Activated CD4-positive, alpha-beta T cell treated with anti-CD3 and anti-CD28 coated beads, Interleukin-2, Interleukin-6, amounts not matched to agents 100 ng/mL and 50 ng/mL, durations not matched to agents 16 hours and 8 hours (primary cell): ENCODE measurements around the gene HOMER3.

ENCODE experiments used
- DNase-seq: peaks from one replicate; pipeline ENCODE4 v3.0.0-alpha.2; 2020

The HOMER3 gene

GRCh38 chr19:18900700-18901481 is 40.1 kb downstream of the HOMER3 start:
- no peak for DNase-seq

- DNase-seq = no peak
Observed at GRCh38 chr19:18899624-18900560, 41.1 kb downstream of the HOMER3 start.

- DNase-seq = no peak
Observed at GRCh38 chr19:18898607-18899408, 42.2 kb downstream of the HOMER3 start.

GRCh38 chr19:18898081-18898606 is 42.9 kb downstream of the HOMER3 start:
- no peak for DNase-seq

- DNase-seq = no peak
Observed at GRCh38 chr19:18897094-18898029, 43.7 kb downstream of the HOMER3 start.

- DNase-seq = no peak
Observed at GRCh38 chr19:18896421-18896841, 44.6 kb downstream of the HOMER3 start.

GRCh38 chr19:18895824-18896341 is 45.1 kb downstream of the HOMER3 start, which contains the start of gene CERS1:
Gene CERS1 (minus strand): TSS chr19:18896158. CDS start chr19:18896072, 86 bp downstream.
- DNase-seq = no peak

DNA sequence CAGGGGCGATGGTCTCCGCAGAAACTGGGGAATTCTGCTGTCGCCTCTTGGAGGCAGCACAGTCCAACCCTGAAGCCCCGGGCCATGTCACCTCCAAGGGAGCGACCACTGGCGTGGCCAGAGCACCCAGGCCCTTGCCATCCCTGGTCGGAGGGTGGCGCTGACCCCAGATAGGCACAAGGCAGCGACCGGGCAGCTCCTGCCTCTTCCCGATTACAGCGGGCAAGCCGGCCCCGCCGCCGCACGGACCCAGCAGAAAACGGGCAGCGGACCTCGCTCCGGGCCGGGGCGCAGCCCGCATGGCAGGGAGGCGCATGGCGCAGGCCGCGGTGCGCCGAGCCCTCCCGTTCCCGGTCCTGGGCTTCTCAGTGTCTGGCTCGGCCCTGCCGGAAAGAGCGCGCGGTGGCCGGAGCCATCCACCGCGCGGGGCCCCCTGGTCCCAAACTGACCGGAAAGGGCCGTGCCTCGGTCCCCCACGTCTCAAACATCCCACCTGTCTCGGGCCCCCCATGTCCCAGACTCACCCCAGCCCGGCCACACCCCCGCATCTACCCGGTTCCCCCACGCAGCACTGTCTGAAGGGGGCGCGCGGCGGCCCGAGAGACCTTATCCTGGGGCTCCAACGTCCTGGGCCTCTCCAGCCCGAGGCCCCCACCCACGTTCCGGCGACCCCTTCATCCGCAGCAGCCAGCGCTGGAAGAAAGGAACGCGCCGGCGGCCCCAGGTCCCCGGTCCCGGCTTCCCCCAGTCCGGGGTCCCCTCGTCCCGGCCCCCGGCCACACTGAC is 45.8 kb downstream of the HOMER3 start:
- DNase-seq = no peak

GRCh38 chr19:18894254-18895037 is 46.6 kb downstream of the HOMER3 start:
- no peak for DNase-seq

DNA sequence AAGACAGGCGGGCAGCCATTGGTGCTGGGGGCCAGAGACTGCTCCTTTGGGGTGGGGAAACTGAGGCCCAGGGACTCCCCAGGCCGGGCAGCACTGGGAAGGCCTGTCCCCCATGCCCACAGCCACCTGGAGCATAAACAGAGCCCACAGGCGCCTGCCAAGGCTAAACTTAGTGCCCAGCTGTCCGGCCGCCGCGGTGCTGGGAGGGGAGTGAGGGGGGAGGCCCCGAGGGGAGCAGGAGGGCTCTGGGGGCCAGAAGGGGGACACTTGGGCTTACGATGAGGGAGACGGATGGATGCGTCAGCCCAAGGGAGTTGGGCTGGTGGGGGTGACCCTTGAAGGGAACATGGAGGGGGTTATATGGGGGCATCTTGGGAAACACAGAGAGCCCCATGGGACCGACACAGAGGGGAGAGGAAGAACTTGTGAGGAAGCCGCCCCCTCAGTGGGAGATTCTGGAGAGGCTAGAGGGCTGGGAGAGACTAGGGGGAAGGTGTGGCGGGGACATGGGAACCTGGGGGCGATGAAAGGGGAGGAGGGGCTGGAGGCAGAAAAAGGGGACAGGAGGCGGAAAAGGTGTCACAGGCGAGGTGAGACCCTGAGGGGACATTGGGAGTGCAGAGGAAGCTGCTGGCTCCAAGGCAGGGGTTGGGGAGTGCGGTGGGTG is 47.3 kb downstream of the HOMER3 start:
- no peak for DNase-seq

DNA sequence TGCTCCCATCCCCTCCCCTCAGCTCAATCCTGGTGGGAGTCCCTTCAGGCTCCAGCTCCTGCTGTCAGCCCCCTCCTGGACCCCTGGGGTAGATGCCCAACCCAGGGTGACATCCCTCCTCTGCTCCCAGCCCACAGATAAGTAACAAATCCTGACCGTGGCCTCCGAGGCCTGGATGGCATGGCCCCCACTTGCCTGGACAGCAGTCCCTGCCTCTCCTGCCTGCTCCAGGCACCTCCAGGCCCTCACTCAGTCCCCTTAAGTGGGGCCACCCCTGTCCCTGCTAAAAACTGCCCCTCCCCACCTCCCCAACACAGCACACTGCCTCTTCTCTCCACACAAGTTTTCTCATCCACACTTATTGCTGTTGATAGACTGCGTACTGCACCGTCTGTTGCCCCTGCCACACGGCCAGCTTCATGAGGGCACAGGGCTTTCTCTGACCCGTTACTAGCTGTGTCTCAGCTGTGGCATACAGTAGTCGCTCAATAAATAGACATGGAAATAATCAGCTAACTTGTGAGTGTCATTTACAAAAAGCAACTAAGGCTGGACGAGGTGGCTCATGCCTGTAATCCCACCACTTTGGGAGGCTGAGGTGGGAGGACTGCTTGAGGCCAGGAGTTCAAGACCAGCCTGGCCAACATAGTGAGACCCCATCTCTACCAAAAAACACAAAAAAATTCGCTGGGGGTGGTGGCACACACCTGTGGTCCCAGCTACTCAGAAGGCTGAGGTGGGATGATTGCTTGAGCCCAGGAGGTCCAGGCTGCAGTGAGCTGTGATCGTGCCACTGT is 50.9 kb downstream of the HOMER3 start:
- DNase-seq = no peak

DNA sequence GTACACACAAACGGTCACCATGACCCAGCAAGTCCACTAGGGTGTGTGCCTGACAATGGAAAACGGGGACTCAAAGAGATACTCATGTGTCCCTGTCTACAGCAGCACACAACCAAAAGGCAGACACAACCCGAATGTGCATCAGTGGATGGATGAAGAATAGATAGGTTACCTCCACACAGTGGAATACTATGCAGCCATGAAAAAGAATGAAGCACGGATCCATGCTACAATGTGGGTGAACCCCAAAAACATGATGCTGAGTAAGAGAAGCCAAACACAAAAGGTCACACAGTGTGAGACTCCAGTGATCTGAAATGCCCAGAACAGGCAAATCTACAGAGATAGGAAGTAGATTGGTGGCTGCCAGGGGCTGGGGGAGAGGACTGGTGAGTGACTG is 54.0 kb downstream of the HOMER3 start:
- no peak for DNase-seq

DNA sequence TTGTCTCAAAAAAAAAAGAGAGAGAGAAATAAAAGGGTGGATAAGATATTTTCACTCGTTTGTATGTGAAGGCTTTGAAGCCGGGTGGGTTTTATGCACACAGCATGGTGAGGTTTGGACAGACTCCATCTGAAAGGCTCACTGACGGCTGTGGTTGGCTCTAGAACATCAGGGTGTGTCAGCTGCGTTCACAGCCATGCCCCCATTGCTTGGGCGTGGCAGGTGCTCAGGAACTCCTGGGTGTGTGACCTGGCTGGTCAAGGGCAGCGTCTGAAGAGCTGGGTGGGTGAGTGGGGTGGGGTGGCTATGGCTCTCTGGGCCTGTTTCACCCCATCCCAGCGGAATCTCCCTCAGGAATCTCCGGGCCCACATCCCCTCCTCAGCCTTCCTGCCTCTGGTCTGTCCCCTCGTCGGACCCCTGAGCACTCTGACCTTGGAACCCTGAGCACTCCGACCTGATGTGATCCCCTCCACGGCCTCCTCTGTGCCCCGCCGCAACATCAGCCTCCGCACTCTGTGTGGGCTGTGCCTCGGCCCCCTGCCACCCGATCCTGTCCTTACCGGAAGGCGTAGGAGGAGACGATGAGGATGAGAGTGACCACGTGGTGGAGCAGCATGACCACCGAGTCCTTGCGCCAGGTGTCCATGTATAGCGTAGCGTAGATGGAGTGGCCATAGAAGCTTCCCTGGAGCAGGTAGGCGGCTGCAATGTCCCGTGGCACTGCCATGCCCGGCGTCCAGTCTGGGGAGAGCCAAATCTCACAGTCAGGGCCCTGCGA is 57.3 kb downstream of the HOMER3 start:
- no peak for DNase-seq

DNA sequence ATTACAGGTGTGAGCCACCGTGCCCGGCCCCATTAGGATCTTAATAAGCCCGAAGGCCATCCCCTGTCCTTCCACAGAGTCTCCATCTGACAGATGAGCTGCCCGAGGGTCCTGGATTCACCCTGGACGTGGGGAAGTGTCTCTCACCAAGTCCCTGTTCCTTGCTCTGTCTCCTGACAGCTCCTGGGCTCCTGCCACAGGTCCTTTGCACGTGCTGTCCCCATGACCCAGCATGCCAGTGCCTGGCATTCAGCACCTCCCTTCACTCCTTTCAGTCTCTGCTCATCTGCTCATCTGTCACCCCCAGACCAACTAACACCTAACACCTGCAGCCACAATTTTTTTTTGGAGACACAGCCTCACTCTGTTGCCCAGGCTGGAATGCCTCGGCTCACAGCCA is 59.5 kb downstream of the HOMER3 start:
- no peak for DNase-seq

DNA sequence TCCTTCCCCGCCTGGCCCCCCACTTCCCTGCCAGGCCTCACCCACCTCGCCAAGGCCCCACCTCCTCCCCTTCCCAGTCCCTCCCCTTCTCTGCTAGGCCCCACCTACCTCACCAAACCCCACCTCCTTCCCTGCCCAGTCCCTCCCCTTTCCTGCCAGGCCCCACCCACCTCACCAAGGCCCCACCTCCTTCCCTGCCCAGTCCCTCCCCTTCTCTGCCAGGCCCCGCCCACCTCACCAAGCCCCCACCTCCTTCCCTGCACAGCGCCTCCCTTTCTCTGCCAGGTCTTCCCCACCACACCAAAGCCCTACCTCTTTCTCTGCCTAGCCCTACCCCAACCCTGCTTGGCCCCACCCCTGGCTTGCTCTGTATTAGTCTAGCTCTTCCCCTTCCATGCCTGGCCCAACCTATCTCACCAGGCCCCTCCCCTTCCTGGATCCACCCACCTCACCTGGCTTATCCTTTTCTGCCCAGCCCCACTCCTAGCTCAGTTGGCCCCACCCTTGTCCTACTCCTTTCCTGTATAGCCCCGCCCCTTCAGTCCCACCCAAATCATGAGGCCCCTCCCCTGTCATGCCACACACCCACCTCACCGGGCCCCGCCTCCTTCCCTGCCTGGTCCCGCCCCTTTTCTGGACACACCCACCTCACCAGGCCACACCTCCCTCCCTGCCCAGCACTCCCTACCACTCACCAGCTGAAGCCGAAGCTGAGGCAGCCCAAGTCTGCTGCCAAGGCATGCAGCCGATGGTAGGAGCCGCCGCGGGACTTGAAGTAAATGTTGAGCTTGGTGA is 61.2 kb downstream of the HOMER3 start:
- DNase-seq = peak; percentile 37
